GM19043 (cell line): ENCODE data around the gene RIOK1.

ENCODE experiments used
- ATAC-seq: cut with Tn5 transposase; IDR thresholded peaks from one replicate; pipeline ENCODE4 v1.9.1; 2021; ENCODE audit warnings: low read depth; ENCODE audit not compliant: unreplicated experiment

The RIOK1 gene

DNA sequence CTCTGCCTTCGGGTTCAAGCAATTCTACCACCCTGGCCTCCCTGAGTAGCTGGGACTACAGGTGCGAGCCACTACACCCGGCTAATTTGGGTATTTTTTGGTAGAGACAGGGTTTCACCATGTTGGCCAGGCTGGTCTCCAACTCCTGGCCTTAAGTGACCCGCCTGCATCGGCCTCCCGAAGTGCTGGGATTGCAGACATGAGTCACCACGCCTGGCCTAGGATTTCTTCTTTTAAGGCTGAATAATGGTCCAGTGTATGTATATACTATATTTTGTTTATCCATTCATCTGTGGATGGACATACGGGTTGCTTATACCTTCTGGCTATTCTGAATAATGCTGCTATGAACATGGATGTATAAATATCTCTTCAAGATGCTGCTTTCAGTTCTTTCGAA, 17.1 kb downstream of the RIOK1 start:
- no peak for ATAC-seq

DNA sequence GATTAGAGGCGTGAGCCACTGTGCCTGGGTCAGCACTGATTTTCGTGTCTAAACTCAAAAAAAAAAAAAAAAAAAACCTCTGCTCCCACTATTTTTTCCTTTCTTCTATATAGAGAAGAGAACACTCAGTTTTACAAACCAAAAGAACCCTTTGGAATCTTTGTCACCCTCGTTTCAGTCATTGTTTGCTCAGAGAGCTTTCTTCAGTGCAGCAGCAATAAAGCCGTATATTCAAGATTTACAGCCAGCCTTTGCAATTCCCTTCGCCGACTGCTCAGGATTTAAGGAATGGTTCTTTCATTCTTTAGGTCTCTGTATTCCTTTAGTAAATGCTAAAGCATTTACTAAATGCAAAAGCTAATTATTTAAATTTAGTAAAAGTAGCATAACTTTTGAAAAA, 20.1 kb downstream of the RIOK1 start:
- no peak for ATAC-seq

DNA sequence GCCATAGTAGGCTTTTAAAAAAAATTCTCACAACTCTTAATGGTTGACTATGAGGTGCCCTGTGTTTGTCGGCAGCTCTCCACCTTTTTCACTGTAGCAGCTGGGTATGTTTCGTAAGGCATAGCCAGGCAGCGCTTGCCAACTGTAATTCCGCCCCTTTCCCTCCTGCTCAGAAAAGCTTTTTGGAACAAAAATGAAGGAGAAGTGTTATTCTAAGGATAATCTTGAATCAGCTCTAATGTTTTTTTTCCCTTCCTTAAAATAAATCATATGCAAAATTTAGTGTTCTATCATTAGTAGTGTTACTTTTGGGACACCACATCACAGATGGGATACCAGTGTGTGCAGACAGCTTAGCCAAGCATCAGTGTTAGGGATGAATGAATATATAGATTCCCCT, 21.2 kb downstream of the RIOK1 start:
- no peak for ATAC-seq

DNA sequence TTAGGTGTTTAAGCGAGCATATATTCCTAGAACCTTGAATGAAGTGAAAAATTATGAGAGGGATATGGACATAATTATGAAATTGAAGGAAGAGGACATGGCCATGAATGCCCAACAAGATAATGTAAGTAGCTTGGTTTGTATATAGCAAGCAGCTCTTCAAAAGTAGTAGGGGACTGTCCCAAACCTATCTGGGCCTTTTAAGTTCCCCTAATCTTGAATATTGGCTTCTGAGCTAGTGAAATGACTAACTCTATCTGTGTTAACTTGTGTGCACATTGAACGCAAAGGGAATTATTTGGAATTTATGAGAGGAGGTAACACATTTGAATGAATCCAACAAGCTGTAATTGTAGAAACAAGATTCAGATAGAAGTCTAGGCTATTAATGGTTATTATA, 21.7 kb downstream of the RIOK1 start:
- no peak for ATAC-seq

DNA sequence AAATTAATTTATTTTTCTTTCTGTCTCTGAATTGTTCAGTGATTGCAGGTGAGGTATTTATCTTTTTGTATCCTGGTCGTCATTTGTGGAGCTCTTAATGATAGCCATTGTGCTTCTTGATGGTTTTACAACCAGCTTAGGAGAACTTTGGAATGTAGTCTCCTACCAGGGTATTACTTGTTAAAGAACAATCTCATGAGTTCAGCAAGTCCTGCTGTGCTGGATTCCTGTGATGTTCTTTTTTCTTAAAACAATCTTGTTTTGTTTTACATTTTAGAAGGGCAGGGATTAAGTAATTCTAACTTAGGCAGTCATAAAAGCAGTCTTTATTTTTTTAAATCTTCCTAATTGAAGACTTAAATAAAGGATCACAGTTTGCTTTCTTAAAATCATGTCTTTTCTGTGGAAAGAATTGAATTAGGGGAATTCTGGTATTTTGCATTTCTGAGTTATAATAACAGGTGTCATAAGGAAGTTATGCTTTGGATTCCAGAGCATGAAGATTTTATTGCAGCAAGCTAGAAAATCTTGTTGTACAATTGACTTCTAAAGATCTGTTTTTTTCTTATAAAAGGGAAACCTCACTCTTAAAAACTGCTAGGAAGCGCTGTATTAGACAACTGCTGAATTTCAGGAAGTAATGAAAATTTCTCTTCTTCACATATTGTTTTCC, 23.7 kb downstream of the RIOK1 start:
- ATAC-seq: no peak

DNA sequence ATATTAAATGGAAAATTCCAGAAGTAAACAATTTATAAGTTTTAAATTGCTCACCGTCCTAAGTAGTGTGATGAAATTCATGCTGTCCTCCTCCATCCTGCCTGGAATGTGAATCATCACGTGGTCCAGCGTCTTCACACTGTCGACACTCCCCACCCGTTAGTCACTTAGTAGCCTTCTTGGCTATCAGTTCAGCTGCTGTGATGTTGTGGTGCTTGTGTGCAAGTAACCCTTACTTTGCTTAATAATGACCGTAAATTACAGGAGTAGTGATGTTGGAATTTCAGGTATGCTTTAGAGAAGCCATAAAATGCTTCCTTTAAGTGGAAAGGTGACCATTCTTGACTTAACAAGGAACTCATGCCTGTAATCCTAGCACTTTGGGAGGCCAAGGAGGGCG, 25.2 kb downstream of the RIOK1 start:
- ATAC-seq: no peak

DNA sequence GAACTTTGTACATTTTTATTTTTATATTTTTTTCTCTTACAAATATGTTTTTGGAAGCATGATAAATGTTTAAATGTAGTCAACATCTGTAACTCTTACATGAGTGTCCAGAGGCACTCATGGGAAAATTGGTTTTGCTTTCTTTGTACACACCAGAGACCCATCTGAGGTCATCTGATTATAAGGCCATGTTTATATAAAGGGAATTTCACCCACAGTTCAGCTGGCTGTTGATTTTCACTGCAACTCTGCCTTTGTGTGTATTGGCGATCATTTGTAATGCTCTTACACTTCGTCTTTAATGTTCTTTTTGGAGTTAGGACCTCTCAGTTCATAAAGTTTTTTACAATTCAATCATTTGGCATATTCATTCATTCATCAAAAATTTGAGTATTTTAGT, 28.1 kb downstream of the RIOK1 start:
- no peak for ATAC-seq

DNA sequence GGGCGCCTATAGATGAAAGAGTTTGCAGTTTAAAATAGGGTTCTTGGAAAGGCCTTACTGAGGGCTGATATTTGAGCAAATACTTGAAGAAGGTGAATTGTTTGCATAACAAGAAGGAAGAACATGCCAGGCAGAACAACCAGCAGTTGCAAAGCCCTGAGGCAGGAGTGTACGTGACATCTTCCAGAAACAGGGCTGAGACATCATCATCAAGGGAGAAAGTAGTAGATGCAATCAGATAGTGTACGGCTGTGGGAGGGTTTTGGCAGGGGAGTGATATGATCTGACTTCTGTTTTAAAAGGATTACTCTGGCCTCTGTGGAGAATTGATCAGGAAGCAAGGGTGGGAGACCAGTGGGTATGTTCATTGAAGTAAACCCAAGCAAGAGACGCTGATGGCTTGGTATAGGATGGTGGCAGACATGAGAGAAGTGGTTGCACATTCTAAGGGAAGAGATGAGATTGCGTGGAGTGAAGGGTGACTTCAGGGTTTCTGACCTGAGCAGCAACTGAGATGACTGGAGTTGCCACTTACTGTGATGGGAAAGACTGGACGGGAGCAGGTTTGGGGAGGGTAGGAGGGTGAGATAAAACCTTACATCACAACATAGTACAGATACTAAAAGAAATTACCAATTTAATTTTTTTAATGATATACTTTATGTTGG, 28.8 kb downstream of the RIOK1 start:
- no peak for ATAC-seq

DNA sequence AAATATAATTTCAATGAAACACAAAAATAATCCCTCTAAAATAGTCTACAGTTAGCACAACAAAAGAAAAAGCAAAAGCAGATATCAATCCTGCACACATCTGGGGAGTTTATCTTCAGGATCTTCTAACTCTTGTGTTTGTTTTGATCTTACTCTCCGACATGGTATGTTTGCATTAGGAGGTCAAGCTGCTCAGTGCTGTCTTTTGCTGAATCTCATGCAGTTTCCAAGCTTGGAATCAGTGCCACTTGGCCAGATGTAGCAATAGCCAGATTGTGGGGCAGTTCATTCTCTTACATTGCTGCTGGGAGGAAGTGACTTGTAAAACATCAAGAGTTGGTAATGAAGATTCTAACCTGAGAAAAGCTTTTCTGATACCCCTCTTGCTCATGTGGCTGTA, 29.5 kb downstream of the RIOK1 start:
- no peak for ATAC-seq

DNA sequence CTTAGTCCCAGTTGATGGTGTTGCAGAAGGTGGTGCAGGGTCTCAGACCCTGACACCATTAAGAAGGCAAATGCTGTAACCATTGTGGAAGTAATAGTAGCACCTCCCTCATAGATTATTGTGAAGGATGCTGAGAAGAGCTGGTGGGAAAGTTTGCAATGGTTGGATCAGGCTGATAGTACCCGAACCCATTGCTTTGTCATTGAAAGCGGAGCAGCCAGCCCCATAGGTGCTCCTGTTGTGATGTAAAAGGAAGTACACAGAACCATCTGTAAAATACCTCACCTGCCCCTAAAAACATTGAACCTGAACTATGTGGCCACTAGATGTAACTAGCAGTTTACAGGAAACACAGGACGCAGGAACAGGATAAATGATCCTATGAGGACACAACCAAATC, 31.5 kb downstream of the RIOK1 start:
- no peak for ATAC-seq

DNA sequence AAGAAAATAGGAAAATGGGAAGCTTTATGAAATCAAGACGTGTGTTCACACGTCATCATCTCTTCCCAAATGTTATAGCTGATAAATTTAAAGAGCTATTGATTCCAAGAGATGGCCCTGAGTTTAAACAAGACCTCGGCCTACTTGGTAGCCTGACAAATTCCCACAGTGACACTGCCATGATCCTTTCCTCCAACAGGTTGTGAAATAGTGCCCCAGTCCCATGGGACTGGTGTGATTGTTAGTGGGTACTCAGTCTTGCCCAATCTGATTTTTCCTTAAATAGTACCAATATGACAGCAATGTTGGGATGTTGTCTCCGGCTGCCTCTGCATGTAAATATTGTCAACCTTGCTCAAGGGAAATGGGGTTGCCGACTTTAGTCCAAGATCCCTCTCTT, 34.5 kb downstream of the RIOK1 start:
- ATAC-seq: no peak

DNA sequence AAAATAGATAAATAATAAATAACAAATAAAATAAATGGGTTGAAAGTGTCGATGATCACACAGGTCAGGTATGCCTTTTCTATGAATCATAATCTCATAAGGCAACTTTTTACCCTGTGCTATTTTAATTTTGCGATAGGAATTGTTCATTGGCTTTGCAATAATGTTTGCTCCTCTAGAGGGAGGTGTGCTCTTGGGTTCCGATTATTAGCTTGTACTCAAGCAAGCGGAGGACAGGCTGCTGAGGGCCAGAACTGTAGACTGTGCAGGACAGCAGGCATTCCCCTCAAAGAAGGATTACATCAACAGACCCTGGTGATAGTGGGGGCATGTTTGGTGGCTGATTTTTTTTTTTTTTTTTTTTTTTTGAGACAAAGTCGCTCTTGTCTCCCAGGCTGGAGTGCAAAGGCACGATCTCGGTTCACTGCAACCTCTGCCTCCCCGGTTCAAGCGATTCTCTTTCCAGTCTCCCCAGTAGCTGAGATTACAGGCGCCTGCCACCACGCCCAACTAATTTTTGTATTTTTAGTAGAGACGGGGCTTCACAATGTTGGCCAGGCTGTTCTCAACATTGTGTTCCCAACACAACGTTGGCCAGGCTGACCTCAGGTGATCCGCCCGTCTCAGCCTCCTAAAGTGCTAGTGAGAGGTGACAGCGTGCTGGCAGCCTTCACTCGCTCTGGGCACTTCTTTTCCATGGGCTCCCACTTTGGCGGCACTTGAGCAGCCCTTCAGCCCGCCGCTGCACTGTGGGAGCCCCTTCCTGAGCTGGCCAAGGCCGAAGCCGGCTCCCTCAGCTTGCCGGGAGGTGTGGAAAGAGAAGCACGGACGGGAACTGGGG, 35.6 kb downstream of the RIOK1 start:
- ATAC-seq: no peak

DNA sequence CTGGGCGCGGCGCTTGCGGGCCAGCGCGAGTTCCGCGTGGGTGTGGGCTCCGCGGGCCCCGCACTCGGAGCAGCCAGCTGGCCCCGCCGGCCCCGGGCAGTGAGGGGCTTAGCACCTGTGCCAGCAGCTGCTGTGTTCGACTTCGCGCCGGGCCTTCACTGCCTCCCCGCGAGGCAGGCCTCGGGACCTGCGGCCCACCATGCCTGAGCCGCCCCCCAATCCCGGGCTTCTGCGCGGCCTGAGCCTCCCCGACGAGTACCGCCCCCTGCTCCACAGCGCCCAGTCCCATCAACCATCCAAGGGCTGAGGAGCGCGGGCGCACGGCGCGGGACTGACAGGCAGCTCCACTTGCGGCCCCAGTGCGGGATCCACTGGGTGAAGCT, 36.2 kb downstream of the RIOK1 start:
- no peak for ATAC-seq

DNA sequence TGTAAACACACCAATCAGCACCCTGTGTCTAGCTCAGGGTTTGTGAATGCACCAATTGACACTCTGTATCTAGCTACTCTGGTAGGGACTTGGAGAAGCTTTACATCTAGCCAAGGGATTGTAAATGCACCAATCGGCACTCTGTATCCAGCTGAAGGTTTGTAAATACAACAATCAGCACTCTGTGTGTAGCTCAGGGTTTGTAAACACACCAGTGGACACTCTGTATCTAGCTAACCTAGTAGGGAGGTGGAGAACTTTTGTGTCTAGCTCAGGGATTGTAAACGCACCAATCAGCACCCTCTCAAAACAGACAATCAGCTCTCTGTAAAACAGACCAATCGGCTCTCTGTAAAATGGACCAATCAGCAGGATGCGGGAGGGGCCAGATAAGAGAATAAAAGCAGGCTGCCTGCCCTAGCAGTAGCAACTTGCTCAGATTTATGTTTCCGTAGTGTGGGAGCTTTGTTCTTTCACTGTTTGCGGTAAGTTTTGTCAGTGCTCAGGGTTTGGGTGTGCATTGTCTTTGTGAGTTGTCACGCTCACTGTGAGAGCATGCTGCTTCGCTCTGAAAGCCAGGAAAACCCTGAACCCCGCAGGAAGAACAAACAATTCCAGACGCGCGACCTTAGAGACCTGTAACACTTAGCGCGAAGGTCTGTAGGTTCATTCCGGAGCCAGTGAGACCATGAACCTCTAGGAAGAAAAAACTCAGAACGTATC, 37.0 kb downstream of the RIOK1 start:
- ATAC-seq: no peak

DNA sequence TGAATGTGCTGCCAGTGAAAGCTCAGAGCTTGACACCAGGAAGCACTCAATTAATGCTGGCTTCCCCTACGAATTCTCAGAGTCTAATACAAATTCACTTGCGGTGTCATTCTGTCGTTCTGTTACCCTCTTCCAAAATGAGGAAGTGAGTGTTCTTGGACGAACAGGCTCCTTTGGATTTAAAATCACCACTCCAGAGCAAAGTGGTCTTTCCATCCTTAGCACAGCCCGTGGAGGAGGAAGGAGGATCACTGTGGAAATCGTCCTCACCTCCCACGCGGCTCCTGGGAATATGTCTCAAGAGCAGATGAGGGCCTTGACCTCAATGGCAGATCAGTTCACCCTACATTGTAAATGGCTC, 41.7 kb downstream of the RIOK1 start:
- no peak for ATAC-seq

DNA sequence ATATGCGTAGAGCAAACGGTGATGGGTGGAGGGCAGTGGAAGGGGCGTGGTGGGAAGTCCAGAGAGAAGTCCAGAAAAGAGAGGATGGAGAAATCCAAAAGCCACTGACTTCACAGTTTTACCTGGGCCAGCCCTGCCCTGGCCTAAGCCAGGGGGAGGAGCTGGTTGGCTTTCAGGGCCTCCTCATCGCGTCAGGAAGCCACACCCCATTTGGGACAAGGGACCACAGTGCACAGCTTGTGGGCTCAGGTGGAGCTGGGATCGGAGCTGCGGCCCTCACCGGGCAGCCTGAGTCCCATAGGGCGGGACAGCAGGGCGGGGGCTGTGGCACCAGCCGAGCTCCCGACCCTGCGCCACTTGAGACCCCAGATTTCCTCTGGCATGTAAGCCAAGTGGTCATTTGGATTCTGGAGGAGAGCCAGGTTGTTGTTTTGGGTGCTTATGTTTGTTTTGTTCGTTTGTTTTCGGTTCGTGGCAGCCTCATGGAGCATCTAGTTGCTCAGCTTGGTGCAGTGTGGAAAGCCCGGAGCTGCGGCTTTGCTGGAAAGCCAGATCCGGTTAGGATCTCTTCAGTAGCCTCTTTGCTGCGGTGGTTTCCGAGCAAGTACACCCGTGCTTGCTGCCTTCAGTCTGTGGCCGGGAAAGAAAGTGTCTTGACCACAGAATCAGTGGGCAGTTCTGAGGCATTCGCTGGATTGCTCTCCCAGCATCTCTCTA, 42.2 kb downstream of the RIOK1 start:
- ATAC-seq: no peak

DNA sequence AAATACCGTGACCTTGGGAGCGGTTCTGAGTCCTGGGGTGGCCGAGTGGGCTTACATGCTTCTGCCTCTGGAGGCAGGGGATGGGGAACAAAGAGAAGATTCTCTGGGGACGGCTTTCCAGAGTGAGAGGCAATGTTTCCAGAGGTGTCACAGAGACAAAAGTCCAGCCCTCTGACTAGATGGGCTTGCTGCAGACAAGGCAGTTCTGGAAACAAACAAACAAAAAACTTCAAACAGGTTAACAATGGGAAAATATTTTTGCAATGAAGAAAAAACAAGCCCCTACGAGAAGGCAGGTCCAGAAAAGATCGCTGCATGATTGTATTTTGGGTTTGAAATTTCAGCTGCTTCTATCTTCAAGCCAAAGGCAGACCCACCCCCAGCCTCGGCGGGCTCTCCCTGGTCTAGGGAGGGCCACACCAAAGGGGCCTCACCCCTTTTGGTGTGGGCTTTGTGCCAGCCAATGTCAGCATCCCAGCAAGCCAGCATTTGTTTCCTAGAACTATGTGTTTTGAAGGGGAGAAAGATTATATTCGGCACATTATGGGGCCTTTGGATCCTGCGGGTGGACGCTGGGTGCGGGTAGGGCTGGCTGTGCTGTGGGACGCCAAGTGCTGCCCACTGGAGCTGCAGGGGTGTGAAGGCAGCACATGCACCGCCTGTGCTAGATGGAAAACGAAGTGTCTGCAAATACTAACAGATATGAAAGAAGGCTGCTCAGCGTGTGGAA, 42.9 kb downstream of the RIOK1 start:
- no peak for ATAC-seq

DNA sequence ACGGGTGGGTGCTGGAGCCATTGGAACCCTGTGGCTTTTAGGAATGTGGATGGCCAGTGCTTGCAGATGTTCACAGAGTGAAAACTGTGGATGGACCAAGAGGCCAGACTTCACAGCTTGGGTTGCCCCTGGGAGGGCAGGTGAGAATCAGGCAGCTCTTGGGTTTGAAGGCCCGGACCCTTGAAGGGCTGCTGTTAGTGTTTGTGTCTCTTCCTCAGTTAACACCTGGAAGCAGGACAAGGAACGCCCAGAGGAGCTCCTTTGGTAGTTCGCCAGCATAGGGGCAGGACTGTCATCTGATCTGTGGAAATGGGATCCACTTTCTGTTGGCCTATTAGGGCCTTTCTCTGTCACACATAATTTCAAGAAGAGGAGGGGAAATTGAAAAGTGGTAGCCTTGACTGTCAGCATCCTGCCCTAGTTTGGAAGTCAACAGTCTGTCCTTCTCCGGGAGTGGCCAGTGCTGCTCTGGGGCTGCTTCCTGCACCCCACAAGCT, 43.6 kb downstream of the RIOK1 start:
- no peak for ATAC-seq

DNA sequence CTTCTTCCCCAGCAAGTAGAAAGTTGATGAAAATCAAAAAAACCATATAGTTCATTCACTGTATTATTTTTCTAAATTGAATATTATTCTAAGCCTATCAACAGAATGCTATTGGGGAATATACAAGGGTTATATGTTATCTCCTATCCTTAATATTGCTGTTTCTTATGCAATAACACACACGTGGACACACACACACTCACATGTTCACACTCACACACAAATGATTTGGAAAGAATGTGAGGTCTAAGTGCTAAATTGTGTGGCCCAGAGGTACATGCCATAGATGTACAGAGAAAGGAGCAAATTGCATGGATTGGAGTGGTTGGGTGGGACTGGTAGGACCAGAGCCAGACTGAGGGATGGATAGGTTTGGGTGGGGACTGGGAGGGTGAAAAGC, 45.1 kb downstream of the RIOK1 start:
- no peak for ATAC-seq

DNA sequence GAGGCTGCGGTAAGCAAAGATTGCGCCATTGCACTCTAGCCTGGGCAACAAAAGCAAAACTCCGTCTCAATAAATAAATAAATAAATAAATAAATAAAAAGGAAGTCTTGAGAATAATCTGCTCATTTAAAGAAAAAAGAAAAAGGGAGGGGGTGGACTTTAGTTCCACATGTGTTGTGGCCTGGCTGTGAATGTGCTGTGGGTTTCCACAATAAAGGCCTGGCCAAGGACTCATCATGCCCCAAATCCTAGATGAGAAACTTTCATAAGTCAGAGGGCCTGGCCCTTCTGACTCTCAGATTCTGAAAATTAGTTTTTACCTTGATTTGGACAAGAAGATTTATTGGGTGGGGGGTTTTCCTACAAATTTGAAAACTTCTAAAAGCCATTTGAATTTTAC, 48.4 kb downstream of the RIOK1 start:
- no peak for ATAC-seq
